Mesendoderm (in vitro differentiated cells): ENCODE results near the gene ERICH4.

Experiments
- DNase-seq: peaks from one replicate; pipeline ENCODE4 v3.0.0; 2013
- H2AK5ac ChIP-seq: 2 replicates; pipeline ENCODE4 v1.6.1; 2013; ENCODE audit warnings: low read length, inconsistent platforms
- H2BK120ac ChIP-seq: 2 replicates; pipeline ENCODE4 v1.6.1; 2013; ENCODE audit warnings: low read depth, mild to moderate bottlenecking, low read length, moderate library complexity, mixed read lengths
- H2BK15ac ChIP-seq: replicated peaks from 2 replicates; pipeline ENCODE4 v1.6.1; 2013; ENCODE audit warnings: low read depth, mild to moderate bottlenecking, moderate library complexity
- H2BK5ac ChIP-seq: 2 replicates; pipeline ENCODE4 v1.6.1; 2013; ENCODE audit warnings: low read length, inconsistent platforms
- H3K18ac ChIP-seq: 2 replicates; pipeline ENCODE4 v1.6.1; 2013; ENCODE audit warnings: mild to moderate bottlenecking, low read length, mixed read lengths
- H3K23ac ChIP-seq: one replicate; pipeline ENCODE4 v1.6.1; 2013; ENCODE audit warnings: low read length
- H3K27ac ChIP-seq: 2 replicates; pipeline ENCODE4 v1.5.1; 2013; ENCODE audit warnings: low read depth, mild to moderate bottlenecking, inconsistent platforms, low read length, moderate library complexity
- H3K27me3 ChIP-seq: 2 replicates; pipeline ENCODE4 v1.6.1; 2013; ENCODE audit warnings: low read length, control low read depth, mild to moderate bottlenecking, inconsistent platforms; ENCODE audit not compliant: insufficient read depth, poor library complexity
- H3K36me3 ChIP-seq: 2 replicates; pipeline ENCODE4 v1.6.1; 2013; ENCODE audit warnings: low read length, inconsistent platforms; ENCODE audit not compliant: control insufficient read depth, insufficient read depth
- H3K4ac ChIP-seq: one replicate; pipeline ENCODE4 v1.6.1; 2013; ENCODE audit warnings: low read depth, mild to moderate bottlenecking, low read length, moderate library complexity
- H3K4me1 ChIP-seq: 2 replicates; pipeline ENCODE4 v1.6.1; 2013; ENCODE audit warnings: low read depth, low read length, inconsistent platforms; ENCODE audit not compliant: control insufficient read depth
- H3K4me2 ChIP-seq: 2 replicates; pipeline ENCODE4 v1.6.1; 2013; ENCODE audit warnings: low read length
- H3K4me3 ChIP-seq: 2 replicates; pipeline ENCODE4 v1.5.1; 2013; ENCODE audit warnings: mild to moderate bottlenecking, low read length
- H3K56ac ChIP-seq: one replicate; pipeline ENCODE4 v1.6.1; 2013; ENCODE audit warnings: low read length
- H3K79me1 ChIP-seq: 2 replicates; pipeline ENCODE4 v1.6.1; 2013; ENCODE audit warnings: low read length, inconsistent platforms
- H3K79me2 ChIP-seq: 2 replicates; pipeline ENCODE4 v1.6.1; 2013; ENCODE audit warnings: mild to moderate bottlenecking, low read length; ENCODE audit not compliant: control insufficient read depth, insufficient read depth
- H3K9ac ChIP-seq: 2 replicates; pipeline ENCODE4 v1.6.1; 2013; ENCODE audit warnings: low read length, inconsistent platforms
- H4K5ac ChIP-seq: one replicate; pipeline ENCODE4 v1.6.1; 2013; ENCODE audit warnings: low read length
- H4K8ac ChIP-seq: one replicate; pipeline ENCODE4 v1.6.1; 2013; ENCODE audit warnings: low read depth, mild to moderate bottlenecking, control low read depth, low read length, moderate library complexity
- WGBS: extraction: QIAGEN DNeasy Blood & Tissue Kit; methylation state at CpG from one replicate; pipeline ENCODE4 v1.1.7; 2013; ENCODE audit warnings: low lambda C conversion rate, missing lambda C conversion rate; ENCODE audit not compliant: insufficient coverage; ENCODE audit errors: extremely low coverage; 5-methylcytosine and 5-hydroxymethylcytosine counted together

ERICH4 gene

DNA sequence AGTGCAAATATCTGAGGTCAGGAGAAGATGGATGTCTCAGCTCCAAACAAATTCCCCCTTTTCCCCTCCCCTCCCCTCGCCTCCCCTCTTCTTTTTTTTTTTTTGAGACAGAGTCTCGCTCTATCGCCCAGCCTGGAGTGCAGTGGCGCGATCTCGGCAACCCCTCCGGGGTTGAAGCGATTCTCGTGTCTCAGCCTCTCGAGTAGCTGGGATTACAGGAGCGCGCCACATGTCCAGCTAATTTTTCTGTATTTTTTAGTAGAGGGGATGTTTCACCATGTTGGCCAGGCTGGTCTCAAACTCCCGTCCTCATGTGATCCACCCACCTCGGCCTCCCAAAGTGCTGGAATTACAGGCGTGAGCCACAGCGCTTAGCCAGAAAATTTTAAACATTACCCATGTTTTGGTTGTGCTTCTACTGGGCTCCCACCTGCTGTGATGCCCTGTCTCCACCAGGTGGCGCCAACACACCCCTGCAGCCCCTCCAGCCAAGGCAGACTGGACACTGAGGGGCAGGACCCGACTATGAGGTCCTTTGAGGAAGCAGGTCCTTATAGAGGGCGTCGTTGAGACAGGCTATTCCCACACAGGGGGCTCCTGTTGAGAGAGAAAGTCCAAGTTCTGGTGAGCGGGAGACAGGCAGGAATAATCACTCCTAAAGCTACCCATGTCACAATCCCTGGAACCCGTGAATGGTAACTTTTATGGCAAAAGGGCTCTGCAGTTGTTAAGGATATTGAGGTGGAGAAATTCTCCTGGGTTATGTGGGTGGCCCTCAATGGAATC is 6.3 kb downstream of the ERICH4 start:
- no peak overlapping the region for H2AK5ac ChIP-seq
- peak; percentile 87 for DNase-seq
- no peak overlapping the region for H2BK5ac ChIP-seq
- no peak overlapping the region for H4K8ac ChIP-seq
- H3K4me1 ChIP-seq = no peaks in the 10 kb centered on the region
- no peak overlapping the region for H4K5ac ChIP-seq
- no peak overlapping the region for H3K4ac ChIP-seq
- no peaks in the 10 kb centered on the region for H3K79me1 ChIP-seq
- H3K27ac ChIP-seq = no peak overlapping the region
- H3K27me3 ChIP-seq = no peaks in the 10 kb centered on the region
- no peak overlapping the region for H3K18ac ChIP-seq
- no peak overlapping the region for H3K4me2 ChIP-seq
- H3K4me3 ChIP-seq = no peak overlapping the region
- no peak overlapping the region for H2BK15ac ChIP-seq
- no peak overlapping the region for H3K9ac ChIP-seq
- WGBS = no CpG with 5 or more reads among the region's 22 CpGs
- H3K56ac ChIP-seq = no peak overlapping the region
- H2BK120ac ChIP-seq = no peak overlapping the region
- H3K36me3 ChIP-seq = no peaks in the 10 kb centered on the region
- no peaks in the 10 kb centered on the region for H3K79me2 ChIP-seq
- no peak overlapping the region for H3K23ac ChIP-seq

DNA sequence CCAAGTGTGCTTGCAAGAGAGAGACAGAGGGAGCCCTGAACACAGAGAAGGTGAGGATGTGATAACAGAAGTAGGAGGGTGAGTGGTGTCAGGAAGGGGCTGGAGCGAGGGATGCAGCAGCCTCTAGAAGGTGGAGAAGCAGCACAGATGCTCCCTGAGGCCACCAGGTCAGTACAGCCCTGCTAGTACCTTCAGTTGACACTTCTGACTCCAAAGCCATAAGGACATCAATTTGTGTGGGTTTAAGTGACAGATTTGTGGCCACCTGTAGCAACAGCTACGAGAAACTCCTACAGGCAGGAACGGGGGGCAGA is 6.9 kb downstream of the ERICH4 start:
- H3K4me3 ChIP-seq = no peak overlapping the region
- no peak overlapping the region for H3K27ac ChIP-seq
- H3K18ac ChIP-seq = no peak overlapping the region
- no peaks in the 10 kb centered on the region for H3K4me1 ChIP-seq
- no peaks in the 10 kb centered on the region for H3K79me2 ChIP-seq
- no peak overlapping the region for H2AK5ac ChIP-seq
- no peaks in the 10 kb centered on the region for H3K36me3 ChIP-seq
- no peak overlapping the region for H4K8ac ChIP-seq
- H3K9ac ChIP-seq = no peak overlapping the region
- WGBS = no CpG with 5 or more reads among the region's 3 CpGs
- H2BK15ac ChIP-seq = no peak overlapping the region
- no peak overlapping the region for H2BK5ac ChIP-seq
- no peak overlapping the region for H4K5ac ChIP-seq
- H3K4me2 ChIP-seq = no peak overlapping the region
- no peak overlapping the region for H3K4ac ChIP-seq
- H2BK120ac ChIP-seq = no peak overlapping the region
- no peak for DNase-seq
- H3K56ac ChIP-seq = no peak overlapping the region
- no peaks in the 10 kb centered on the region for H3K79me1 ChIP-seq
- no peaks in the 10 kb centered on the region for H3K27me3 ChIP-seq
- no peak overlapping the region for H3K23ac ChIP-seq

DNA sequence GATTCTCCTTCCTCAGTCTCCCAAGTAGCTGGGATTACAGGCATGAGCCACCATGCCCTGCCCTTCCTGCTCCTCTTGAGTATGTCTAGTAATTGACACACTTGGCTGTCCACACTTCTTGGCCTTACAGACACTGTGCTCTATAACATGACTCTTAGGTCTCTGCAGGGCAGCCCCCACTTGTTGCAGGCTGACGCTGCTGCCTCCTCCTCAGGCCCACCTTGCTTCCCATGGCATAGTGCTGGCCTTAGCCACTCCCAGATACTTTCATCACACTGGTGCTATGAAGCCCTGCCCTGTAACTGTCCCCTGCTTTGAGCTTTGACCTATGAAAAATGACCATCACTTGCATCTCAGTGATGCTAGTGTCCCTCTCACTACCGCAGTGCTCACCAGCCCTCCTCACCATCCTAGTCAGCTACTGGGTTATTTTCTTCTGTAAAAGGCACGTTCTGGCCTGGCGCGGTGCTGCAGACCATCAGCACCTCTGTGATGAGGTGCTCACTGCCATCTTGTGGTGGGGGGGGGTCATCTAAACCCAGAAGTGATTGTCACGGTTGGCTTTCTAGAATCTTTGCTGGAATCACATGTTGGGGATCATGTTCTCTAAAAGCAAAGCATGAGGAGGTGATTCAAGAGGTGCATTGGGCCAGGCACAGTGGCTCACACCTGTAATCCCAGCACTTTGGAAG is 9.8 kb downstream of the ERICH4 start:
- no peak overlapping the region for H3K23ac ChIP-seq
- H3K4me2 ChIP-seq = no peak overlapping the region
- no peak overlapping the region for H2BK5ac ChIP-seq
- no peak overlapping the region for H2AK5ac ChIP-seq
- H3K4me1 ChIP-seq = no peaks in the 10 kb centered on the region
- no peaks in the 10 kb centered on the region for H3K36me3 ChIP-seq
- DNase-seq = no peak
- no peak overlapping the region for H3K18ac ChIP-seq
- no peaks in the 10 kb centered on the region for H3K79me2 ChIP-seq
- no peak overlapping the region for H2BK120ac ChIP-seq
- no peak overlapping the region for H4K5ac ChIP-seq
- H3K27me3 ChIP-seq = no peaks in the 10 kb centered on the region
- H3K9ac ChIP-seq = no peak overlapping the region
- no peak overlapping the region for H3K4ac ChIP-seq
- WGBS = no CpG with 5 or more reads among the region's 6 CpGs
- no peak overlapping the region for H4K8ac ChIP-seq
- H3K27ac ChIP-seq = no peak overlapping the region
- no peak overlapping the region for H3K4me3 ChIP-seq
- H3K56ac ChIP-seq = no peak overlapping the region
- no peak overlapping the region for H2BK15ac ChIP-seq
- no peaks in the 10 kb centered on the region for H3K79me1 ChIP-seq

DNA sequence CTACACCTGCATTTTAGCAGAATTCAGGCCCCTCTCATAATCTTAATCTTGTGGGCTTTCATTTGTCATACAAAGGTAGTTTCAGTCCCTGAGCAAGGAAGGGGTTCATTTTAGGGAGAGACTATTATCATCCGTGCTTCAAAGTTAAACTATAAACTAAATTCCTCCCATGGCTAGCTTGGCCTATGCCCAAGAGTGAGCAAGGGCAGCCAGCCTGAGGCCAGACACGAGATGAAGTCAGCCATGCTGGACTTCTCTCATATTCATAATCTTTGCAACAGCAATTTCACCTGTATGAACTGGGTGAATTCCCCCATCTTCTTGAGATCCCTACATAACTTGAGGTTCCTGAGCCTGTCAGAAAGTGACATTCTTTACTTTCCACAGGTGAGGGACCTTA is 13.0 kb downstream of the ERICH4 start:
- Histone ChIP-seq H3K4me3 (no peak overlapping the region), H3K18ac (no peak overlapping the region), H3K79me1 (no peaks in the 10 kb centered on the region), H2BK120ac (no peak overlapping the region), H2BK5ac (no peak overlapping the region), H3K27ac (no peak overlapping the region), H3K56ac (no peak overlapping the region), H3K4me2 (no peak overlapping the region), H3K27me3 (no peaks in the 10 kb centered on the region), H2AK5ac (no peak overlapping the region), H2BK15ac (no peak overlapping the region), H3K36me3 (no peaks in the 10 kb centered on the region), H4K8ac (no peak overlapping the region), H4K5ac (no peak overlapping the region), H3K4me1 (no peaks in the 10 kb centered on the region), H3K4ac (no peak overlapping the region), H3K9ac (no peak overlapping the region), H3K23ac (no peak overlapping the region), H3K79me2 (no peaks in the 10 kb centered on the region)
- no CpG with 5 or more reads among the region's 2 CpGs for WGBS
- no peak for DNase-seq

DNA sequence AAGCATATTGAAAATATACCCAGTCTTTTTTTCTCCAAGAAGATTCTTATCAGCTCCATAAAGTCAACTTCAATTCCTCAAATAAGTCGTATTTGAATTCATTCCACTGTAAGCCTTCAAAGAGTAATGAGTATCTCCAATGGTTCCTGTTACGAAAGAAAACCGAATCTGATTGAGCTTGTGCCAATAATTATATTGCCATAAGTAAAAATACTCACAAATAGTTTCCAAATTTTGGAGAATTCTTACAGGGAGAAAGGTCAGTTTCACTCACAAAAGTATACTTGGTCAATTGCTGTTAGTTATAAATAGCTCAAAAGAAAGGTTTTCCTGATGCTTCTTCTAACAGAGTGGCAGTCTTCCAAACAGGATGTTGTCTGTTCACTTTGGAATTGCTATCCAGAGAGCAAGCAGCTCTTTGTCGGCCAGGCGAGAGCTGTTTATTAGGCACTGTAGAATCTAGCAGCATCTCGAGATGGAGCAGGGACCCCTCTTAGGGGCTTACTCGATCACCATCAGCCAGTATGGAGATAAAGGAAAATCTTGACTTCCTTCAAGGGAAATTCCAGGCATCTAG is 13.5 kb downstream of the ERICH4 start:
- DNase-seq = no peak
- Histone ChIP-seq H3K27me3 (no peaks in the 10 kb centered on the region), H2BK5ac (no peak overlapping the region), H2AK5ac (no peak overlapping the region), H4K5ac (no peak overlapping the region), H3K23ac (no peak overlapping the region), H3K4ac (no peak overlapping the region), H3K79me2 (no peaks in the 10 kb centered on the region), H3K9ac (no peak overlapping the region), H3K56ac (no peak overlapping the region), H3K27ac (no peak overlapping the region), H4K8ac (no peak overlapping the region), H3K4me3 (no peak overlapping the region), H3K18ac (no peak overlapping the region), H3K79me1 (no peaks in the 10 kb centered on the region), H2BK120ac (no peak overlapping the region), H2BK15ac (no peak overlapping the region), H3K36me3 (no peaks in the 10 kb centered on the region), H3K4me2 (no peak overlapping the region), H3K4me1 (no peaks in the 10 kb centered on the region)
- no CpG with 5 or more reads among the region's 7 CpGs for WGBS
